OCI-LY1 (cell line): ENCODE results near the gene PTPRN2.
"Not testable (repeated sequence)": the region's sequence is repeated elsewhere in the genome, so short reads cannot be mapped to it uniquely, and the experiment has no call there.

Experiments used
- H2AFZ ChIP-seq: fragments of 200-600 bp; sonication (generic), shearing (Covaris generic); 2 replicates; pipeline ENCODE4 v1.6.0; 2014; ENCODE audit warnings: antibody characterized with exemption, mild to moderate bottlenecking, low read length
- H3F3A ChIP-seq: fragments of 200-600 bp; sonication (generic), shearing (Covaris generic); 2 replicates; pipeline ENCODE4 v1.6.0; 2014; ENCODE audit warnings: mild to moderate bottlenecking, antibody characterized with exemption, low read length, moderate library complexity; ENCODE audit not compliant: insufficient read depth
- H3K27ac ChIP-seq: fragments of 200-600 bp; sonication (generic); 2 replicates; pipeline ENCODE4 v1.5.1; 2014; ENCODE audit warnings: low read length, mixed run types, mild to moderate bottlenecking, low read depth; ENCODE audit not compliant: poor library complexity, severe bottlenecking
- H3K27me3 ChIP-seq: fragments of 200-600 bp; sonication (generic); 2 replicates; pipeline ENCODE4 v1.6.0; 2014; ENCODE audit warnings: antibody characterized with exemption, mild to moderate bottlenecking, low read length, moderate library complexity; ENCODE audit not compliant: insufficient read depth
- H3K36me3 ChIP-seq: fragments of 200-600 bp; sonication (generic); 2 replicates; pipeline ENCODE4 v1.6.1; 2014; ENCODE audit warnings: mild to moderate bottlenecking, antibody characterized with exemption, low read length, moderate library complexity, mixed read lengths; ENCODE audit not compliant: insufficient read depth
- H3K4me1 ChIP-seq: fragments of 200-600 bp; sonication (generic); 2 replicates; pipeline ENCODE4 v1.5.1; 2014; ENCODE audit warnings: mild to moderate bottlenecking, low read length, moderate library complexity; ENCODE audit not compliant: insufficient read depth, severe bottlenecking
- H3K4me2 ChIP-seq: fragments of 200-600 bp; sonication (generic), shearing (Covaris generic); 2 replicates; pipeline ENCODE4 v1.6.1; 2014; ENCODE audit warnings: low read length
- H3K4me3 ChIP-seq: fragments of 200-600 bp; sonication (generic); 2 replicates; pipeline ENCODE4 v1.5.1; 2014; ENCODE audit warnings: low read length, low read depth, mild to moderate bottlenecking, mixed read lengths; ENCODE audit not compliant: poor library complexity, severe bottlenecking
- H3K79me2 ChIP-seq: fragments of 200-600 bp; shearing (Covaris generic); 2 replicates; pipeline ENCODE4 v1.6.1; 2016; ENCODE audit warnings: mixed run types, low read length, mixed read lengths; ENCODE audit not compliant: insufficient read depth
- H3K9ac ChIP-seq: fragments of 200-600 bp; sonication (generic), shearing (Covaris generic); 2 replicates; pipeline ENCODE4 v1.6.1; 2014; ENCODE audit warnings: mild to moderate bottlenecking, low read length, mixed read lengths
- H3K9me2 ChIP-seq: fragments of 200-600 bp; sonication (generic), shearing (Covaris generic); 2 replicates; pipeline ENCODE4 v1.6.1; 2014; ENCODE audit warnings: low read depth, mild to moderate bottlenecking, low read length, mixed read lengths
- H3K9me3 ChIP-seq: fragments of 200-600 bp; shearing (Covaris generic); 2 replicates; pipeline ENCODE4 v1.6.1; 2014; ENCODE audit warnings: low read length, mixed read lengths
- H4K20me1 ChIP-seq: fragments of 200-600 bp; sonication (generic), shearing (Covaris generic); 2 replicates; pipeline ENCODE4 v1.6.0; 2016; ENCODE audit warnings: mild to moderate bottlenecking, low read length; ENCODE audit not compliant: insufficient read depth
- CTCF ChIP-seq: fragments of 200-600 bp; sonication (generic), shearing (Covaris generic); IDR thresholded peaks from 2 replicates; pipeline ENCODE4 v1.5.1; 2017; ENCODE audit warnings: mild to moderate bottlenecking, antibody characterized with exemption, low read length, moderate library complexity, mixed read lengths
- EZH2 ChIP-seq: fragments of 200-600 bp; sonication (generic), shearing (Covaris generic); IDR thresholded peaks from 2 replicates; pipeline ENCODE4 v1.8.0; 2017; ENCODE audit warnings: borderline replicate concordance, mixed run types, mild to moderate bottlenecking, antibody characterized with exemption, low read length, moderate library complexity, mixed read lengths

The PTPRN2 gene

GRCh38 chr7:157595086-157595855, 992.4 kb downstream of the PTPRN2 start:
- Histone ChIP-seq H3K27me3 (peaks cover 15% of the 10 kb centered on the region; the same call in 1 of the 2 replicates), H3K9ac (no peak overlapping the region), H2AFZ (no peak overlapping the region), H3K27ac (no peak overlapping the region), H3K4me3 (no peak overlapping the region), H3K4me2 (no peak overlapping the region), H3K79me2 (no peaks in the 10 kb centered on the region), H3K9me3 (no peaks in the 10 kb centered on the region), H3F3A (no peaks in the 10 kb centered on the region), H4K20me1 (no peaks in the 10 kb centered on the region), H3K9me2 (no peaks in the 10 kb centered on the region), H3K4me1 (no peaks in the 10 kb centered on the region), H3K36me3 (no peaks in the 10 kb centered on the region)
- TF ChIP-seq CTCF: no peak

GRCh38 chr7:157594306-157594705, 993.3 kb downstream of the PTPRN2 start:
- peaks cover 15% of the 10 kb centered on the region; the same call in 1 of the 2 replicates for H3K27me3 ChIP-seq
- H3K4me2 ChIP-seq: no peak overlapping the region
- no peaks in the 10 kb centered on the region for H4K20me1 ChIP-seq
- H3K9me3 ChIP-seq: no peaks in the 10 kb centered on the region
- H3K9me2 ChIP-seq: no peaks in the 10 kb centered on the region
- no peak overlapping the region for H3K4me3 ChIP-seq
- no peaks in the 10 kb centered on the region for H3F3A ChIP-seq
- no peak overlapping the region for H3K9ac ChIP-seq
- no peaks in the 10 kb centered on the region for H3K4me1 ChIP-seq
- H2AFZ ChIP-seq: no peak overlapping the region
- no peak for TF ChIP-seq CTCF
- no peaks in the 10 kb centered on the region for H3K36me3 ChIP-seq
- H3K79me2 ChIP-seq: no peaks in the 10 kb centered on the region
- H3K27ac ChIP-seq: no peak overlapping the region

- H3K4me1 ChIP-seq: no peaks in the 10 kb centered on the region
- H3K9me2 ChIP-seq: no peaks in the 10 kb centered on the region
- H3K9me3 ChIP-seq: no peaks in the 10 kb centered on the region
- no peak overlapping the region for H2AFZ ChIP-seq
- H3K27me3 ChIP-seq: peaks cover 20% of the 10 kb centered on the region; the same call in 1 of the 2 replicates
- no peaks in the 10 kb centered on the region for H3K79me2 ChIP-seq
- no peak overlapping the region for H3K27ac ChIP-seq
- H3K9ac ChIP-seq: no peak overlapping the region
- no peaks in the 10 kb centered on the region for H3F3A ChIP-seq
- H4K20me1 ChIP-seq: no peaks in the 10 kb centered on the region
- no peak overlapping the region for H3K4me3 ChIP-seq
- no peaks in the 10 kb centered on the region for H3K36me3 ChIP-seq
- no peak for TF ChIP-seq CTCF
- no peak for TF ChIP-seq EZH2
- no peak overlapping the region for H3K4me2 ChIP-seq
These were observed 994.1 kb downstream of the PTPRN2 start for GRCh38 chr7:157593541-157593940.

DNA sequence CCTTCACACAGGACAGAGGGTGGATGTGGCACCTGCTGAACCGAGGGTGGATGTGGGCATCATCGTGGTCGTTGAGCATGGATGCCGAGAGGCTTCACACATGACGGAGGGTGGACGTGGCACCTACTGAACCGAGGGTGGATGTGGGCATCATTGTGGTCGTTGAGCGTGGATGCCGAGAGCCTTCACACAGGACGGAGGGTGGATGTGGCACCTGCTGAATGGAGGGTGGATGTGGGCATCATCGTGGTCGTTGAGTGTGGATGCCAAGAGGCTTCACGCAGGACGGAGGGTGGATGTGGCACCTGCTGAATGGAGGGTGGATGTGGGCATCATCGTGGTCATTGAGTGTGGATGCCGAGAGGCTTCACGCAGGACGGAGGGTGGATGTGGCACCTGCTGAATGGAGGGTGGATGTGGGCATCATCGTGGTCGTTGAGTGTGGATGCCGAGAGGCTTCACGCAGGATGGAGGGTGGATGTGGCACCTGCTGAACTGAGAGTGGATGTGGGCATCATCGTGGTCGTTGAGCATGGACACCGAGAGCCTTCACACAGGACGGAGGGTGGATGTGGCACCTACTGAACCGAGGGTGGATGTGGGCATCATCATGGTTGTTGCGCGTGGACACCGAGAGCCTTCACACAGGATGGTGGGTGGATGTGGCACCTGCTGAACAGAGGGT, 994.8 kb downstream of the PTPRN2 start:
- peaks cover 20% of the 10 kb centered on the region; the same call in 1 of the 2 replicates for H3K27me3 ChIP-seq
- not testable (repeated sequence) for H3K36me3 ChIP-seq, H3K4me2 ChIP-seq, H3K9ac ChIP-seq, H3K4me1 ChIP-seq, H4K20me1 ChIP-seq, H2AFZ ChIP-seq, H3K9me2 ChIP-seq, H3K79me2 ChIP-seq, H3K9me3 ChIP-seq, H3F3A ChIP-seq, H3K27ac ChIP-seq, H3K4me3 ChIP-seq
